Neutrophil (primary cell): ENCODE results near the gene MAU2.
A peak's percentile ranks its signal among the peaks of the same experiment; 100 is the strongest.

Experiments
- H3K27ac ChIP-seq: fragments of 200-600 bp; sonication (generic); 2 replicates; pipeline ENCODE4 v1.5.1; 2016; ENCODE audit warnings: mild to moderate bottlenecking, moderate library complexity
- H3K27me3 ChIP-seq: fragments of 200-600 bp; sonication (generic); 2 replicates; pipeline ENCODE4 v1.6.0; 2016; ENCODE audit warnings: mild to moderate bottlenecking
- H3K36me3 ChIP-seq: fragments of 200-600 bp; sonication (generic); 2 replicates; pipeline ENCODE4 v1.5.1; 2017
- H3K4me1 ChIP-seq, 2 experiments: fragments of 200-600 bp in 1 of 2; sonication (generic) in 1 of 2; 1 replicate in 1 of 2; 2 replicates in 1 of 2; pipeline versions ENCODE4 v1.5.1 to v1.6.1; 2013 to 2016; ENCODE audit warnings: low read depth in 1 of 2, low read length in 1 of 2, mild to moderate bottlenecking in 1 of 2, moderate library complexity in 1 of 2; ENCODE audit not compliant: control insufficient read depth in 1 of 2, insufficient read depth in 1 of 2
- H3K4me3 ChIP-seq, 2 experiments: fragments of 200-600 bp in 1 of 2; sonication (generic) in 1 of 2; 1 replicate in 1 of 2; 2 replicates in 1 of 2; pipeline ENCODE4 v1.5.1; 2013 to 2016; ENCODE audit warnings: low read depth in 1 of 2, low read length in 1 of 2, mild to moderate bottlenecking in 1 of 2, moderate library complexity in 1 of 2
- H3K9me3 ChIP-seq: fragments of 200-600 bp; sonication (generic); 2 replicates; pipeline ENCODE4 v1.5.1; 2016
- TF ChIP-seq, protein P1 (sequence below): fragments of 200-600 bp; sonication (generic); IDR thresholded peaks from 2 replicates; pipeline ENCODE4 v1.5.1; 2016; ENCODE audit warnings: antibody characterized with exemption

Gene MAU2

GRCh38 chr19:19406878-19407632, 86.4 kb downstream of the MAU2 start:
- H3K36me3 ChIP-seq, result no peaks in the 10 kb centered on the region
- peak overlapping the region; percentile 53 to 74 for H3K4me3 ChIP-seq
- H3K4me1 ChIP-seq, result peaks cover 69 to 76% of the 10 kb centered on the region in 2 experiments
- peak overlapping the region; percentile 85 for H3K27ac ChIP-seq
- no peaks in the 10 kb centered on the region for H3K9me3 ChIP-seq
- TF ChIP-seq, protein P1, sequence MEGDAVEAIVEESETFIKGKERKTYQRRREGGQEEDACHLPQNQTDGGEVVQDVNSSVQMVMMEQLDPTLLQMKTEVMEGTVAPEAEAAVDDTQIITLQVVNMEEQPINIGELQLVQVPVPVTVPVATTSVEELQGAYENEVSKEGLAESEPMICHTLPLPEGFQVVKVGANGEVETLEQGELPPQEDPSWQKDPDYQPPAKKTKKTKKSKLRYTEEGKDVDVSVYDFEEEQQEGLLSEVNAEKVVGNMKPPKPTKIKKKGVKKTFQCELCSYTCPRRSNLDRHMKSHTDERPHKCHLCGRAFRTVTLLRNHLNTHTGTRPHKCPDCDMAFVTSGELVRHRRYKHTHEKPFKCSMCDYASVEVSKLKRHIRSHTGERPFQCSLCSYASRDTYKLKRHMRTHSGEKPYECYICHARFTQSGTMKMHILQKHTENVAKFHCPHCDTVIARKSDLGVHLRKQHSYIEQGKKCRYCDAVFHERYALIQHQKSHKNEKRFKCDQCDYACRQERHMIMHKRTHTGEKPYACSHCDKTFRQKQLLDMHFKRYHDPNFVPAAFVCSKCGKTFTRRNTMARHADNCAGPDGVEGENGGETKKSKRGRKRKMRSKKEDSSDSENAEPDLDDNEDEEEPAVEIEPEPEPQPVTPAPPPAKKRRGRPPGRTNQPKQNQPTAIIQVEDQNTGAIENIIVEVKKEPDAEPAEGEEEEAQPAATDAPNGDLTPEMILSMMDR, result no peak
- H3K27me3 ChIP-seq, result no peaks in the 10 kb centered on the region

- peak overlapping the region; percentile 53 to 74 for H3K4me3 ChIP-seq
- H3K9me3 ChIP-seq, result no peaks in the 10 kb centered on the region
- H3K4me1 ChIP-seq, result peaks cover 66 to 72% of the 10 kb centered on the region in 2 experiments
- no peaks in the 10 kb centered on the region for H3K27me3 ChIP-seq
- TF ChIP-seq, protein P1, result no peak
- peak overlapping the region; percentile 85 for H3K27ac ChIP-seq
- H3K36me3 ChIP-seq, result no peaks in the 10 kb centered on the region
Measured at GRCh38 chr19:19407633-19407930, 87.0 kb downstream of the MAU2 start.
